Fibroblast of lung (primary cell): ENCODE data around the gene DNAL4. TPM values are rescaled to one million over a fixed set of nuclear protein-coding genes. Genes with fewer than 3 reads are reported as not detected.

Experiments used
- DNase-seq, 2 donors: peaks; one replicate each; pipeline versions ENCODE4 v3.0.0 to v3.0.0-alpha.2; 2010; ENCODE audit warnings: low read depth in 2 of 2
- H2AFZ ChIP-seq: 2 replicates; pipeline ENCODE4 v1.5.1; 2012; ENCODE audit warnings: low read length, control low read depth, inconsistent platforms
- H3K27ac ChIP-seq: 2 replicates; pipeline ENCODE4 v1.5.1; 2011; ENCODE audit warnings: low read length, control low read depth; ENCODE audit not compliant: insufficient read depth
- H3K27me3 ChIP-seq: 2 replicates; pipeline ENCODE4 v1.5.1; 2011; ENCODE audit warnings: mild to moderate bottlenecking, low read length; ENCODE audit not compliant: control insufficient read depth, insufficient read depth
- H3K36me3 ChIP-seq: 2 replicates; pipeline ENCODE4 v1.5.1; 2011; ENCODE audit warnings: low read length; ENCODE audit not compliant: control insufficient read depth, insufficient read depth
- H3K4me1 ChIP-seq: 2 replicates; pipeline ENCODE4 v1.5.1; 2011; ENCODE audit warnings: low read length; ENCODE audit not compliant: control insufficient read depth, insufficient read depth; ENCODE audit errors: extremely low read depth
- H3K4me2 ChIP-seq: 2 replicates; pipeline ENCODE4 v1.5.1; 2011; ENCODE audit warnings: low read length, control low read depth; ENCODE audit not compliant: insufficient read depth; ENCODE audit errors: extremely low read depth
- H3K4me3 ChIP-seq, 4 experiments: fragments of 200-600 bp in 1 of 4; sonication (generic) in 1 of 4; replicated peaks in 1 of 4; 2 replicates each; pipeline ENCODE4 v1.5.1; 2011 to 2016; ENCODE audit warnings: low read length in 4 of 4, low read depth in 3 of 4, mild to moderate bottlenecking in 3 of 4, control low read depth in 2 of 4, inconsistent platforms in 1 of 4, mixed read lengths in 1 of 4; ENCODE audit not compliant: insufficient read depth in 1 of 4; ENCODE audit errors: control extremely low read depth in 1 of 4
- H3K79me2 ChIP-seq: 2 replicates; pipeline ENCODE4 v1.5.1; 2012; ENCODE audit warnings: mild to moderate bottlenecking, low read length, inconsistent platforms; ENCODE audit not compliant: control insufficient read depth, insufficient read depth
- H3K9ac ChIP-seq: 2 replicates; pipeline ENCODE4 v1.5.1; 2011; ENCODE audit warnings: mild to moderate bottlenecking, low read length, control low read depth; ENCODE audit not compliant: insufficient read depth
- H3K9me3 ChIP-seq: 2 replicates; pipeline ENCODE4 v1.5.1; 2012; ENCODE audit warnings: low read depth, low read length; ENCODE audit not compliant: control insufficient read depth, insufficient read depth
- H4K20me1 ChIP-seq: 2 replicates; pipeline ENCODE4 v1.5.1; 2011; ENCODE audit warnings: low read length; ENCODE audit not compliant: control insufficient read depth, insufficient read depth; ENCODE audit errors: extremely low read depth
- CTCF ChIP-seq, 2 donors: IDR thresholded peaks in 1 of 2; conservative IDR thresholded peaks in 1 of 2; 1 replicate in 1 of 2; 2 replicates in 1 of 2; pipeline ENCODE4 v1.5.1; 2011 to 2012; ENCODE audit warnings: low read length in 2 of 2, control low read depth in 1 of 2, inconsistent platforms in 1 of 2, low read depth in 1 of 2, mild to moderate bottlenecking in 1 of 2
- EZH2 ChIP-seq: IDR thresholded peaks from 2 replicates; pipeline ENCODE4 v1.5.1; 2012; ENCODE audit warnings: low read length, control low read depth, mild to moderate bottlenecking; ENCODE audit errors: missing control alignments
- polyA plus RNA-seq, 2 donors: library from polyadenylated mRNA; depleted of rRNA in 1 of 2; stranded (reverse) in 1 of 2; unstranded in 1 of 2; fragments of >200 nt; gene quantifications; 2 replicates each; pipeline ENCODE4 v1.2.1, GENCODE V29; 2011 to 2012; ENCODE audit warnings: missing spikeins in 1 of 2
- total RNA-seq: library from RNA; depleted of rRNA; stranded (reverse); fragments of >200 nt; gene quantifications from 2 replicates; pipeline ENCODE4 v1.2.1, GENCODE V29; 2014

Gene DNAL4
- total and polyA plus RNA-seq, 2 donors (not counting 1 experiment from before 2014, with no cell fraction given), result 13.3 to 25.1 TPM

GRCh38 chr22:38839686-38840085 lies 45.7 kb upstream of the DNAL4 start:
- no peak for TF ChIP-seq EZH2
- TF ChIP-seq CTCF (conservative IDR thresholded peaks at IDR 0.05 in 1 of 2, IDR thresholded peaks at IDR 0.05 in 1 of 2; ENCODE audit: low read depth in 1 of 2, low read length in 2 of 2), result no peak
- DNase-seq, result no peak
- H3K4me2 ChIP-seq, result no peak overlapping the region
- no peak overlapping the region for H2AFZ ChIP-seq
- no peak overlapping the region for H3K9ac ChIP-seq
- H4K20me1 ChIP-seq, result no peaks in the 10 kb centered on the region
- no peaks in the 10 kb centered on the region for H3K9me3 ChIP-seq
- peaks cover 21% of the 10 kb centered on the region for H3K27me3 ChIP-seq
- no peaks in the 10 kb centered on the region for H3K79me2 ChIP-seq
- H3K36me3 ChIP-seq, result no peaks in the 10 kb centered on the region
- no peak overlapping the region for H3K27ac ChIP-seq
- H3K4me1 ChIP-seq, result no peaks in the 10 kb centered on the region
- no peak overlapping the region for H3K4me3 ChIP-seq

DNA sequence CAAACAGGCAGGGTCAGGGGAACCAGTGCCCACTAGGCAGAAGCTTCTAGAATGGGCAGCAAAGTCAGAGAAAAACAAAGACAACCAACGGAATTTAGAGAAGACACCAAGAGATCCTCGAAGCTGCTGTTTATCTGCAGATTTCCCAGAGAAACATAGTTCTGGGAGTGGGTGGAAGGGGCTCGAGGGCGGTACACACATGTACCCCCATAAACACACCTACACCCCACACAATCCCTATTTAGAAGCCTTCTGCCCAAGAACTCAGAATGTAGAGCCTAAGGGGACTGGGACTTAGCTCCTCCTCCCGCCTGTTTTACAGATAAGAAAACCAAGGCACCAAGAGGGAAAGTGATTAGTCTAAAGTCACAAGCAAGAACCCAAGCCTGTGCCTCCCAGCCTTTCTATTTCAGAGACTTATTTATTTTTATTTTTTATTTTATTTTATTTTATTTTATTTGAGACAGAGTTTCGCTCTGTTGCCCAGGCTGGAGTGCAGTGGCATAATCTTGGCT lies 43.5 kb upstream of the DNAL4 start:
- Histone ChIP-seq H2AFZ (no peak overlapping the region), H3K36me3 (no peaks in the 10 kb centered on the region), H4K20me1 (no peaks in the 10 kb centered on the region), H3K9me3 (no peaks in the 10 kb centered on the region), H3K4me1 (no peaks in the 10 kb centered on the region), H3K4me2 (no peak overlapping the region), H3K79me2 (no peaks in the 10 kb centered on the region), H3K4me3 (no peak overlapping the region), H3K27ac (no peak overlapping the region), H3K9ac (no peak overlapping the region), H3K27me3 (peaks cover 8% of the 10 kb centered on the region)
- TF ChIP-seq EZH2 (no peak), CTCF (conservative IDR thresholded peaks at IDR 0.05 in 1 of 2, IDR thresholded peaks at IDR 0.05 in 1 of 2; ENCODE audit: low read depth in 1 of 2, low read length in 2 of 2) (no peak)
- DNase-seq, result no peak

- Histone ChIP-seq H2AFZ (no peak overlapping the region), H3K4me2 (no peak overlapping the region), H3K9ac (no peak overlapping the region)
Observed at GRCh38 chr22:38835888-38836301, 42.0 kb upstream of the DNAL4 start.

More at GRCh38 chr22:38835888-38836301, 42.0 kb upstream of the DNAL4 start:
- no peak for TF ChIP-seq EZH2
- no peak for TF ChIP-seq CTCF (conservative IDR thresholded peaks at IDR 0.05 in 1 of 2, IDR thresholded peaks at IDR 0.05 in 1 of 2; ENCODE audit: low read depth in 1 of 2, low read length in 2 of 2)
- H3K27ac ChIP-seq, result no peak overlapping the region
- no peaks in the 10 kb centered on the region for H3K9me3 ChIP-seq
- H3K36me3 ChIP-seq, result no peaks in the 10 kb centered on the region
- no peak overlapping the region for H3K4me3 ChIP-seq
- no peaks in the 10 kb centered on the region for H3K79me2 ChIP-seq
- H4K20me1 ChIP-seq, result no peaks in the 10 kb centered on the region
- H3K4me1 ChIP-seq, result no peaks in the 10 kb centered on the region
- peaks cover 3% of the 10 kb centered on the region for H3K27me3 ChIP-seq
- peak in 1 of 2 donors; percentile 90 for DNase-seq
